Natural killer cell (primary cell): ENCODE results near the gene PON2. TPM values are rescaled to one million over a fixed set of nuclear protein-coding genes. Genes with fewer than 3 reads are reported as not detected.

Source experiments
- ATAC-seq, 3 donors: fragments of 150-1000 bp in 2 of 3; fragments of 200-7000 bp in 1 of 3; cut with Tn5 transposase; 1 replicate in 1 of 3; 2 replicates in 2 of 3; pipeline ENCODE4 v1.10.0; 2021; ENCODE audit warnings: mild to moderate bottlenecking in 2 of 3, moderate library complexity in 2 of 3
- DNase-seq, 2 donors: peaks; one replicate each; pipeline versions ENCODE4 v3.0.0 to v3.0.0-alpha.2; 2013 to 2021; ENCODE audit warnings: mixed read lengths in 1 of 2
- H3K27ac ChIP-seq: one replicate; pipeline ENCODE4 v1.5.1; 2013; ENCODE audit warnings: mild to moderate bottlenecking, low read length
- H3K27me3 ChIP-seq: one replicate; pipeline ENCODE4 v1.6.1; 2013; ENCODE audit warnings: low read length; ENCODE audit not compliant: control insufficient read depth, insufficient read depth
- H3K36me3 ChIP-seq: one replicate; pipeline ENCODE4 v1.6.1; 2013; ENCODE audit warnings: low read length; ENCODE audit not compliant: control insufficient read depth, insufficient read depth
- H3K4me1 ChIP-seq: one replicate; pipeline ENCODE4 v1.6.1; 2013; ENCODE audit warnings: low read length; ENCODE audit not compliant: control insufficient read depth, insufficient read depth
- H3K4me3 ChIP-seq: one replicate; pipeline ENCODE4 v1.5.1; 2013; ENCODE audit warnings: low read length
- H3K9me3 ChIP-seq: one replicate; pipeline ENCODE4 v1.6.1; 2013; ENCODE audit warnings: low read length; ENCODE audit not compliant: control insufficient read depth, insufficient read depth
- H3K27ac Mint-ChIP-seq, 2 donors: one replicate each; pipeline ENCODE4 v1.8.0; 2022; ENCODE audit warnings: mild to moderate bottlenecking in 2 of 2, mixed read lengths in 2 of 2, moderate library complexity in 1 of 2
- H3K27me3 Mint-ChIP-seq, 2 donors: one replicate each; pipeline ENCODE4 v1.8.0; 2022; ENCODE audit warnings: low read depth in 2 of 2, mixed read lengths in 2 of 2
- H3K36me3 Mint-ChIP-seq: one replicate; pipeline ENCODE4 v1.8.0; 2022; ENCODE audit warnings: mixed read lengths
- H3K4me1 Mint-ChIP-seq, 2 donors: one replicate each; pipeline ENCODE4 v1.8.0; 2022; ENCODE audit warnings: mixed read lengths in 2 of 2
- H3K4me3 Mint-ChIP-seq: one replicate; pipeline ENCODE4 v1.8.0; 2022; ENCODE audit warnings: mild to moderate bottlenecking, moderate library complexity, mixed read lengths
- H3K9me3 Mint-ChIP-seq, 2 donors: one replicate each; pipeline ENCODE4 v1.8.0; 2022; ENCODE audit warnings: mixed read lengths in 2 of 2
- WGBS: methylation state at CpG from one replicate; pipeline ENCODE4 v1.1.7; 2013; ENCODE audit warnings: missing lambda C conversion rate; ENCODE audit not compliant: insufficient coverage; 5-methylcytosine and 5-hydroxymethylcytosine counted together
- intact Hi-C: fragments of 100-400 bp; cut with micrococcal nuclease; formaldehyde crosslinking; loops from one replicate; pipeline ENCODE4 v1.14.2; 2022
- total RNA-seq, 4 donors: library from RNA; stranded (reverse); fragments of 120-200 nt in 1 of 4; gene quantifications; one replicate each; pipeline versions ENCODE4 v1.2.3 to v1.2.4, GENCODE V29; 2013 to 2022
- TF ChIP-seq, protein P1 (sequence below): fragments of 200-600 bp; IDR thresholded peaks from one replicate; pipeline ENCODE4 v1.8.0; 2022; ENCODE audit warnings: antibody characterized with exemption

Gene PON2
- total RNA-seq, 3 donors from 2014 or later (not counting 1 experiment from before 2014, with no cell fraction given), result 26.6 to 35.7 (median 35.6) TPM

DNA sequence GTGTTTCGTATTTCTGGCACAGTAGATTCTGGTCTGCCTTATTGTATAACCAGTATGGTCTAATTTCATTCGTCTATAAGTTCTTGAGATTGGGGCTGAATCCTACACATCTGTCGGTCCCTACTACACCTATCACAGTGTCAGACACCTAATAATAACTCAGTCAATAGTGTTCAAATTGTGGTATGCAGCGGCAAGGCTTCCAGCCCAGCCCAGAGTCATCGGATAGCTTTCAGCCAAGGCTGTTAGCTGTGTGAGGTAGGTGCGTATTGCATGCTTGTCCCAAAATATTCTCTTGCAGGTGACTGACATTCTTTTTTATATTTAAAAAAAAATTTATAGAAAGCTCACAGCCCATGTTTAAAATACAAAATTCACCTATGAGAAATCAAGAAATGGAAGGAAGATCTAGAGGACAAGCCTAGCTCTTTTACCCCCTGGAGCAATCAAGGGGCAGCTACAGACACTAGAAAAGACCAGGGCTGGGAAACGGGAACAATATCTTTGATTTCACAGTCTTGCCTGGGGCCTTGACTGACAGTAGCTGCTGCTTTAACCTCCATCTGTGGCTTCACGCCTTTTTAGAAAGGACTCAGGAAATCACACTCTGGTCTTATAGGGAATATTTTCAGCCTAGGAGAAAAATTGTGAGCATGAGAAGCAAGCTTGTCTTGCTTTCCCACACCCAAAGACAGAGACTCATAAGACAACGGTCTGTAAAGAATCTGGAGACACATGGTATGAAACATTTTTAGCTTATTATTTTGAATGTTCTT lies 41.4 kb upstream of the PON2 start:
- ATAC-seq, result peak in 2 of 3 donors; percentile 42 to 53
- Mint-ChIP-seq H3K36me3 (no peaks in the 10 kb centered on the region), H3K27me3 (no peaks in the 10 kb centered on the region), H3K4me3 (peak overlapping the region; percentile 58), H3K4me1 (peaks cover 7 to 16% of the 10 kb centered on the region in 2 donors), H3K27ac (peak overlapping the region; percentile 66 to 74), H3K9me3 (no peaks in the 10 kb centered on the region)
- TF ChIP-seq, protein P1, sequence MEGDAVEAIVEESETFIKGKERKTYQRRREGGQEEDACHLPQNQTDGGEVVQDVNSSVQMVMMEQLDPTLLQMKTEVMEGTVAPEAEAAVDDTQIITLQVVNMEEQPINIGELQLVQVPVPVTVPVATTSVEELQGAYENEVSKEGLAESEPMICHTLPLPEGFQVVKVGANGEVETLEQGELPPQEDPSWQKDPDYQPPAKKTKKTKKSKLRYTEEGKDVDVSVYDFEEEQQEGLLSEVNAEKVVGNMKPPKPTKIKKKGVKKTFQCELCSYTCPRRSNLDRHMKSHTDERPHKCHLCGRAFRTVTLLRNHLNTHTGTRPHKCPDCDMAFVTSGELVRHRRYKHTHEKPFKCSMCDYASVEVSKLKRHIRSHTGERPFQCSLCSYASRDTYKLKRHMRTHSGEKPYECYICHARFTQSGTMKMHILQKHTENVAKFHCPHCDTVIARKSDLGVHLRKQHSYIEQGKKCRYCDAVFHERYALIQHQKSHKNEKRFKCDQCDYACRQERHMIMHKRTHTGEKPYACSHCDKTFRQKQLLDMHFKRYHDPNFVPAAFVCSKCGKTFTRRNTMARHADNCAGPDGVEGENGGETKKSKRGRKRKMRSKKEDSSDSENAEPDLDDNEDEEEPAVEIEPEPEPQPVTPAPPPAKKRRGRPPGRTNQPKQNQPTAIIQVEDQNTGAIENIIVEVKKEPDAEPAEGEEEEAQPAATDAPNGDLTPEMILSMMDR, result no peak
- no peak overlapping the region for H3K27ac ChIP-seq
- H3K4me1 ChIP-seq, result peaks cover 5% of the 10 kb centered on the region
- peak in 1 of 2 donors; percentile 6 for DNase-seq
- no peak overlapping the region for H3K4me3 ChIP-seq
- intact Hi-C loops, result no loop called here
- no peaks in the 10 kb centered on the region for H3K9me3 ChIP-seq
- H3K27me3 ChIP-seq, result no peaks in the 10 kb centered on the region
- WGBS, result 79% methylated on average over 7 of the region's 9 CpGs
- no peaks in the 10 kb centered on the region for H3K36me3 ChIP-seq

DNA sequence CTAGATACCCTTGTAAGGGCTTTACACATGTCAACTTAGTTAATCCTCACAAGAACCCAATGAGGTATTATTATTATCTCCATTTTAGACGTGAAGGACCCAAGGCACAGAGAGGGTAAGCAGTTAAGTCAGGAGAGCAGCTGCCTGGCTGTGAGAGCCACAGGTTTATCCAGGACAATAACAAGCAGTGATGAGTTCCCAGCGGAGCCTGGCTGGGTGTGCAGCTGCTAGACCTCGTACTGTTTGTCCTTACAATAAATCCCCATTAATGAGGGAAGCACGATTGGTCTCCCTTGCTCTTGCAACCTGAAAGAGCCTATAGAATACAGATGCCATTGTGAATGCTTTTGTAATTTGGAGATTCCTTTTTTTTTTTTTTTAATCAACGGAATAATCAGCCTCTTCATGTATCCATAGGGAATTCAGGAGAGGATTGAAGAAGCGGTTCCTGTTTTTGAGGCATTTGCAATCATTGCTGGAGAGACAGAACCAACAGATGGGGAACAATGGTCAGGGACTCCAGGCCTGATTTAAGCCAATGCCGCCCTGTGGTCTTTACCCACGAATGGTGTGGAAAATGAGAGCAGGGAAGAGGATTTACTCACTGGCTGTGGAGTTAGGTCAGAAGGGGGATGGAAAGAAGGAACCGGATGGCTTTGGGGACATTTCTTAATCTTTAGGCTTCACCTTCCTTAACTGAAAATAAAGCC lies 38.6 kb upstream of the PON2 start:
- Mint-ChIP-seq H3K4me1 (peaks cover 20 to 21% of the 10 kb centered on the region in 2 donors), H3K9me3 (no peaks in the 10 kb centered on the region), H3K27me3 (no peaks in the 10 kb centered on the region), H3K36me3 (no peaks in the 10 kb centered on the region), H3K27ac (no peak overlapping the region), H3K4me3 (no peak overlapping the region)
- 89% methylated on average over 8 of the region's 9 CpGs for WGBS
- no peaks in the 10 kb centered on the region for H3K9me3 ChIP-seq
- ATAC-seq (no peak), DNase-seq (no peak)
- peaks cover 8% of the 10 kb centered on the region for H3K4me1 ChIP-seq
- no peaks in the 10 kb centered on the region for H3K27me3 ChIP-seq
- H3K4me3 ChIP-seq, result no peak overlapping the region
- TF ChIP-seq, protein P1, result no peak
- intact Hi-C loops, result no loop called here
- H3K27ac ChIP-seq, result no peak overlapping the region
- no peaks in the 10 kb centered on the region for H3K36me3 ChIP-seq

DNA sequence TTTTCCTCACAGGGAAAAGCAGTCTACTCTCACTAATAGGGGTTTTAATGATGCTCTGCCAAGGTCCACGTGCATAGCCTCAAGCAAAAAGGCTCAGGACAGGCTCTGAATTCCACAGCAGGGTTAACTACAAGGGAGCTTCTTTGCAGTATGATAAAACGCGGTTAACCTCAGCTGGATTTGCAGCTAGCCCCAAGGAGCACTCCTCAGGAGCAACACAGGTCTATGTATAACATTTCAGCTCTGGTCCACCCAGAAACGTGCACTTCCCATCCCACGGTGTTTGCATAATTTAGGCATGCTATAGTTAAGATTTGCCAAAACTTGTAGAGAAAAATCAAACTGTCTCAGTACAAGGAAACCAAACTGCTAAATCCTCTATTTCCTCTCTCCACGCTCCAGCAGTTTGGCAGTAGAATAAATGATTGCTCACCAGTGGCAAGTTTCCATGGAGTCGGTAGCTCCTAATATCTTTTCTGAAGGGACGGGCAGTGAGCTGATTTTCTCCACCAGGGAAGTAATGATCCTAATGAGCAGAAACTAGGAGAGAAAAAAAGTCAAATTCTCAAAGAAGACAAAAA lies 37.8 kb upstream of the PON2 start:
- Histone ChIP-seq H3K27me3 (no peaks in the 10 kb centered on the region), H3K9me3 (no peaks in the 10 kb centered on the region), H3K36me3 (no peaks in the 10 kb centered on the region), H3K27ac (no peak overlapping the region), H3K4me1 (peaks cover 8% of the 10 kb centered on the region), H3K4me3 (no peak overlapping the region)
- DNase-seq (no peak), ATAC-seq (no peak)
- Mint-ChIP-seq H3K4me1 (peaks cover 20 to 21% of the 10 kb centered on the region in 2 donors), H3K27me3 (no peaks in the 10 kb centered on the region), H3K9me3 (no peaks in the 10 kb centered on the region), H3K27ac (no peak overlapping the region), H3K4me3 (no peak overlapping the region), H3K36me3 (no peaks in the 10 kb centered on the region)
- TF ChIP-seq, protein P1, result no peak
- WGBS, result 78% methylated on average over 8 of the region's 8 CpGs
- intact Hi-C loops, result no loop called here
